CD4-positive, alpha-beta T cell treated with Interferon gamma for 1 hour (primary cell): ENCODE data around the gene TXK.
A peak's percentile ranks its signal among the peaks of the same experiment; 100 is the strongest.

Experiments
- DNase-seq: peaks from one replicate; pipeline ENCODE4 v3.0.0-alpha.2; 2020

TXK gene

DNA sequence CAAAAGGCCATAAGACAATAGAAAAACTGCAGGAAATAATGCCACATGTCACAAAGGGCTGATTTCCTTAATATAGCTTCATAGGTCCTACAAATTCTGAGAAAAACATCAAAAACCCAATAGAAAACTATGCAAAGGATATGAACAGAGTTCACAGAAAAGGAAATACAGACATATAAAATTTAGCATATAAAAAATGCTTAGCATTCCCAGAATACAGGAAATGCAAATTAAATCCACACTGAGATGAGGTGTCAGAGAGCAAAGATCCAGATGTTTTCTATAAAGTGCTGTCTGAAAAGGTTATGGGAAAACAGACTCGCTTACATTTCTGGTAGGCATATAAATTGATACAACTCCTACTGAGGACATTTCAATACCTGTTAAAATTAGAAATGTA, 33.8 kb downstream of the TXK start:
- DNase-seq = no peak

DNA sequence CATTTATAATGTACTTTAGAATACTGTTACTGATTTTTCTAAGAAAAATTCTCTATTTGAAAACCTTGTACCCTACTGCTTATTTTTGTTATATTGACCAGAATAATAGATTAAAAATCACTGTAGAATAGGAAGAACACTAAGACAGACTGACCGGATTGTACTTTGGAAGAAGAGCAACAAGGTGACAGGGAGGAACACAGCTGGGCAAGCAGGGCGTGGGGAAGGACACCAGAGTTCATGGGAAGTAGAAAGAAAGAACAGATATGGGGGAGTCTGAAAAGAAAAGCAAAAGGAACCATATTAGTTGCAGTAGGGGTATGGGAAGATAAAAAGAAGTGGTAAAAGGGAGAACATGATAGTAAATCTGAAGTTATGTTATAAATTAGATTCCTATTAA, 38.6 kb downstream of the TXK start:
- no peak for DNase-seq

DNA sequence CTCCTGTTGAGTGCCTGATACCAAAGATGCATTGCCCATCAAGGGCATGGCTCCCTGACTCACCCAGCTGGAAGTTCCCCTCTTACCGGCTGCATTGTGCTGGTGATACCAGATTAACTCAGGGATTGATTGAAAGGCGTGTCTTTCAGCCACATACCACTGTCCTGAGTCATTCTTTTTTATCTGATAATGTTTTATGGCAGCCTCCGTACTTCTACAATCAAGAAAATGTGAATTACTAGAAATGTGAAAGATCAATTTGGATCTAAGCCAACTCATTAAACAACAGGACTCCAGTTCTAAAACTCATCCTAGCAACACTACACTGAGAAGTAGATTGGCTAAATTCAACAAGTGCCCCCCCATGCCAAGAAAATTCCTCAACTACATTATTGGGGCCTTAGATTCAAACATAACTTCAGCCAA, 40.0 kb downstream of the TXK start:
- no peak for DNase-seq

DNA sequence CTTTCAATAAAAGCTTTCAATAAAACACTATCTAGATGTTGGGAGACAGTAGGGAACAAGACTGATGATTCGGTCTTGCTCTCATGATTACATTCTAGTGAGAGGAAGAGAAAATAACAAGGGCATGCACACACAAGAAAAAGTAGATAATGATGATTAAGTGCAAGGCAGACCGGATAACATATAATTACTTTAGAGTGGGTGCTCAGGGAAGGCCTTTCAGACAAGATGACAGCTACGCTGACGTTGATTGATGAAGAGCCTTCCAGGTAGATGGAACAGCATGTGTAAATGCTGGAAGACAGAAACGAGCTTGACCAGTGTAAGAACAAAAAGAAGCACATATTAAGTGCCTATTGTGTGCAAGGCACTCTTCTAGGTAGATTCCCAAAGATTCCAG, 43.4 kb downstream of the TXK start:
- no peak for DNase-seq

DNA sequence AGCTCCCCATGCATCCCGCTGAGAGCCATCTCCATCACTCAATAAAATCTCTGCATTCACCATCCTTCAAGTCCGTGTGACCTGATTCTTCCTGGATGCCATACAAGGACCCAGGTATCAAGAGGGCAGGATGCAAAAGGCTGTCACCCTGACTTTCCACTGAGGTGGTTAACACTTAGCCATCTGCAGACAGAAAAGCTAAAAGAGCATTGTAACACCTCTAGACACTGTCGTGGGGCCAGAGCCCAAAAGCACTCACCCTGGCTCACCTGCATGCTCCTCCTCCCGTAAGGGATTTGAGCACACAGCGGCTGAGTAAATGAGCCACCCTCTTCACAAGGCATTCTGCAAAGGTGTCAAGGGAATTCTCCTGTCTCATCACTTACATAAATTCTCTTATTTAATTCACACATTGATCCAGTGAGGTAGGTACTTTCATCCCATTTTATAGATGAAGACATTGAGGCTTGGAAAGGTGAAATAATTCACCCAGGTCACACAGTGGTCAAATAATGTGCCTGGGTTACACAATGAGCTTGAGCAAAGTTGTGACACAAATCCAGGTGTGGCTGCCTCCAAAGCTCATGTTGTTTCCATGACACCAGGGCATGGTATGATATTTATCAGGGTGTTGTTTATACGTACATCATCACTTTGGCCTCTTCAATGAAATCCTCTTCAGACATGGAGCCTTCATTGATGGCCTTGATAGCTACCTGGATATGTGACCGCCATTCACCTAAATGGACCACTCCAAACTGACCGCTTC, 48.0 kb downstream of the TXK start:
- no peak for DNase-seq

DNA sequence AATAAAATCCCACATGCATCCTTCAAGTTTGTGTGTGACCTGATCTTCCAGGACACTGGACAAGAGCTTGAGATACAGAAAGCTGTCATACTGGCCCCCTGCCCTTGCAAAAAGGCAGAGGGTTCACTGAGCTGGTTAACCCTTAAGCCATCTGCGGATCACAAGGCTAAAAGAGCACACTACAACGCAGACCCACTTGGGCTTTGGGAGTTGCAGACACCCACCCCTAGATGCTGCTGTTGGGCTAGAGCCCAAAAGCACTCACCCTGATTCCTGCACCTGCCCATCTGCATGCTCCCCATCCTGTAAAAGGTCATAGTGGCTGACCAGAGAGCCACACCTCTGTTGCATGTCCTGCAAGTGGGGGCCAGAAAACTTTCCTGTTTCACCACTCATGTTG, 51.1 kb downstream of the TXK start:
- no peak for DNase-seq

DNA sequence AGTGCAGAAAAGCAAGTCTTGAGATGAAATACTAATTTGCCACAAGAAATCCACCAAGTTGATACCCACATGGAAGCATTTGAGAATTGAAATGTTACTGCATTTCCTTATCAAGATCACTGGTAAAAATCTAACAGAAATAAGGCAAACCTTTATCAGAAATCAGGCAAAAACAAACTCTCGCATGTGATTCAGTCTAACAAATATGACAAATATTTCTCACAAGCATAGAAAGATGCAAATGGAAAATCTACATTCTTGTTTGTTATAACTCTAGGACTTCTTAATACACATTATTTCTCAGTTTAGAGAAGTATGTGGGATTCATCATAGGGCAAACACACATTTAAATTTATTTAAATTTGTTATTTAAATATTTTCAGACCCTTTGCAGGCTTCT, 52.9 kb downstream of the TXK start:
- DNase-seq = no peak

DNA sequence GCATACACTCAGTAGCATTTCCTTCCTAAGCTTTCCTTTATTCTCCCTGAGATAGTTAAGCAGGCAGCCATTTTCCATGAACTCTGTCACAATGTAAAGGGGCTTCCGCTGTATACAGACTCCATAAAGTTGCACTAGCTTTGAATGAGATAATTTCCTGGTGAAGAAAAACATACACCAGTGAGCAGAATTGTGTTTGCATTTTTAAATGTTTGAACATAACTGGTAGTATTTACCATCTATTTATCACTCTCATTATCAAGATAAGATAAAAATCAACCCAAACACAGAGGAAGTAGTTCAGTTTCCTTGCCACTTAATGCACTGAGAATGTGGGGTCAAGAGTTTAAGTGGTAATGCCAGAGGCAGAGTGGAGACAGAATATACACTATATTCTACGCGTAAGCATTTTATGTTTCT, 54.1 kb downstream of the TXK start:
- DNase-seq = no peak

DNA sequence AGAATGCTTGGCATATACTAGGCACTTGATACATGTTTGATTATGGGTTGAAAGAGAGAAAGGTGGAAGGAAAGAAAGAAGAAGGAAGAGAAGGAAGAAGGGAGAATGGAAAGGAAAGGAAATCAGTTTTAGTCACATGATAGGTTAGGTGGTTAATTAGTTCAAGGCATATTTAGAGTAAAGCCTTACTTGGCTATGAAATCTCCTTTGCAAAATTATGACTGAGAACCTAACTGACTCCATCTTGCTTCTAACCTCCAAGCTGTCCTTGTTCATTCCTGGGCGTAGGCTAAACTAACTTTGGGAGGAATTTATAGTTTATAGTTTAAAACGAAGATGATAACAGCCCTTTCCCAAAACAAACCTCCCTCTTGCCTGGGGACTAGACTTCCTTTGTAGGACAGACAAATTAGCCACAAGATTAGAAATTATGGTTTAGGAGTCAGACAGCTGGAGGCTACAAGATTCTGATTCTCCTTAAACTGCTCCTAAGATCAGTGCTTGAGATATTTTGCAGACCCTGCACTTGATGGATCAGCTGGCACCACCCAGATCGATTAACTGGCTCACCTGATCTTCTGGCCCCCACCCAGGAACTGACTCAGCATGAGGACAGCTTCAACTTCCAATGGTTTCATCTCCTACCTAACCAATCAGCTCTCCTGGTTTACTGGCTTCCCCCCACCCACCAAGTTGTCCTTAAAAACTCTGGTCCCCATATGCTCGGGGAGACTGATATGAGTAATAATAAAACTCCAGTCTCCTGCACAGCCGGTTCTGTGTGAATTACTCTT, 55.0 kb downstream of the TXK start:
- no peak for DNase-seq

DNA sequence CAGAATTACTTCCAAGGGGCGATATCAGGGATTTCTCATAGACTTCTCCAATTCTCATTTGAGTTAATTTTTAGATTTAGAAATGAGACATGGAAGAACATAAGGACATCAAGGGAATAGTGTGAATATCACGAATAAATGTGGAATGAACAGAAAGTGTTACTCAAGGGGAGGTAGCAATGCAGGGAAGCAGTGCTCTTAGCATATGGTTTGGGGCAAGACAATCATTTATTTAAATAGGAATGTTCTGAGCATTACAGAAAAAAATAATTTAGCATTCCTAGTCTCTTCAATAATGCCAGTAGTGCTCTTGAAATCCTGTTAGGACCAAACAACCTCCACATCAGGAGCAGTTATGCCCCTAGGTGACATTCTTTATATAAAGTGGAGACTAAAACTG, 55.6 kb downstream of the TXK start:
- DNase-seq = no peak

DNA sequence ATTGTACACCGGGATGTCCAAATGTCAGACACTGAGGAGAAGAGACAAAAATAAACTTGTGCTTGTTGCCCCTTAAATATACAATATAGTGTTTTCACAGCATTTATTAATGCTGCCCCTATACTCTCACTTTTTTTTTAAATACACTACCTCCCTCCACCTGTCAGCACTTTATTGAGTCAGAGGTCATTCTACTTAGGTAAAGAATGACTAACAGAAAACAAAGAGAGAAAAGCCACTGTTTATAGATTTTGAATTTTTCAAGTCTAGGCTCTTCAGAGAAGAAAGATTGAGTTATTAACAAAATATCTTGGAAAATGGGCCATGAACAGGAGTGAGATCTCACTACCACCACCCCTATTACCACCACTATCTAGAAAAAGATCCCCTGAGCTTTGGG, 59.4 kb downstream of the TXK start:
- DNase-seq = no peak

DNA sequence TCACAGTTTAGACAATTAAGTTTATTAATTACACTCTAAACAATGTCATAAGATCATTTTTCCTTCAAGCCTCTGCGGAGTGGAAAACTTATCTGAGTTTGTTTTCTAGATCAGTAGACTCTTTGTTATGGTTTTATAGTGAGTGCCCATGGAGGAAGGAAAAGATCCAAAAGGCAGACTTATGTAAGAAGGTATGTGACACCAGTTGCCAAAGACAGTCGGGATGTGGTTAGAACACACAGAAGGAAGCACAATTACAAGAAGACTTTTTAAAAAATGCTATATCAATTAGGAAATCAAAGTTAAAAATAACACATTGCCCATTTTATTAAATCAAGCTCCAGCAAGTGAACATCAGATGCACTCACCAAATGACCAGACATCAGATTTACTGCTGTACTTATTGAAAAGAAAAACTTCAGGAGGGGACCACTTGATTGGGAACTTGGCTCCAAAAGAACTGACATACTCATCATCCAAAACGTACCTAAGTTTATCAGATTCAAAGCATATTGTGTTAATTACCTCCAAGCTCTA, 60.4 kb downstream of the TXK start:
- DNase-seq = no peak

DNA sequence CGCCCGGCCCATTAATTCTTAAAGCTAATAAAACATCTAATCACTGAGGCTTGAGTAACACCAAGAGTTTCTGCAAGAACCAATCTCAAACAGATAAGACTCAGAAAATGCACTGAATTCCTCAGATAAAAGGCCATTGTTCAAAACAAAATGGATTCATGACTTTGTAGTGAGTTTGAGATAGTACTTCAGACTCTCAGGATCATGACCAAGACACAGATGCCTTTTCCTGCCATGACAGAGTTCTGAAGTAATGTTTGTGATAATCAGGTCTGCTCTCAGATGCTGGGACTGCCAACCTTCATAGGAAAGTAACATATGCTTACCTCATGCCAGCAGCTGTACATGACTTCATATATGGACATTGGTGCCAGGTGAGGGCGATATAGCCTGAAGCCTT, 62.9 kb downstream of the TXK start:
- no peak for DNase-seq

DNA sequence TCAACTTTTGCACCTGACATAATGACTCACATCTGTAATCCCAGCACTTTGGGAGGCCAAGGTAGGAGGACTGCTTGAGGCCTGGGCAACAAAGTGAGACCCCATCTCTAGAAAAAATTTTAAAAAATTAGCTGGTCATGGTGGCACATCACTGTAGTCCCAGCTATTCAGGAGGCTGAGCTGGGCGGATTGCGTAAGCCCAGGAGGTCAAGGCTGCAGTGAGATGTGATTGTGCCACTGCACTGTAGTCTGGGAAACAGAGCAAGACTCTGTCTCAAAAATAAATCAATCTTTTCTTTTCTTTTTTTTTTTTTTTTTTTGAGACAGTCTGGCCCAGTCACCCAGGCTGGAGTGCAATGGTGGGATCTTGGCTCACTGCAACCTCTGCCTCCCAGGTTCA, 65.0 kb downstream of the TXK start:
- no peak for DNase-seq

DNA sequence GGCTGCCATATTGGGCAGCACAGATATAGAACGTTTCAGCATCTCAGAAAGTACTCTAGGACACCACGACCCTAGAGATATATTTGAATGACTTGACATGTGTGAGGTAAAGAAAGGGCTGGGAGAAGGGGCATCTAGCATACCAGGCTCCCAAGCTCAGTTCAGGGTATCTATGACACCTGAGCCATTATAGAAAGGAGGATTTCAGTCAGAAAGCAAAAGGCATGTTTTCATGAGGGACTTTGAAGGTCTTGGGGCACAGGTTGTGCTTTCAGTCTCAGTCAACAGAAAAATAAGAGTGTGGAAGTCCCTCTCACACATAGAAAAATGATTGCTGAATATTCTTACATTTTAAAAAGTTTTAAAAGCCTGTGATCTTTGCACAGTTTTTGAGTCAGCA, 65.9 kb downstream of the TXK start:
- no peak for DNase-seq

DNA sequence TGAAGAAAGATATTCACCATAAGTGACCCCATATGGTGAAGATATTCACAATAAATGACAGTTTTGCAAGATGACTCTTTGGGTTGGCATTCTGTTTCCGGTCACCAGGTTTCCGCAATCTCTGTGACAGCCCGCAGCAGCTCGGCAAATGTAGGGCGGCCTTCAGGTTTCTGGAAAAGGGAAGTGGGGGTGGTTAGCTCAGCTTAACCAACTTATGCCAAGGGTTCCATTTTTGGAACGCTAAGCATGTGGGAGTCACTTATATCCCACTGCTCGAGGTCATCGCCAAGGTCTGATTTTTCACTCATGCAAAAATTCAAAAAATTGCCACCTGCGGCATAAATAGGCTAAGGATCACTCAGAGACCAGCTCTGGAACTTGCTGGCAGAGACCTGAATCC, 66.5 kb downstream of the TXK start:
- no peak for DNase-seq

DNA sequence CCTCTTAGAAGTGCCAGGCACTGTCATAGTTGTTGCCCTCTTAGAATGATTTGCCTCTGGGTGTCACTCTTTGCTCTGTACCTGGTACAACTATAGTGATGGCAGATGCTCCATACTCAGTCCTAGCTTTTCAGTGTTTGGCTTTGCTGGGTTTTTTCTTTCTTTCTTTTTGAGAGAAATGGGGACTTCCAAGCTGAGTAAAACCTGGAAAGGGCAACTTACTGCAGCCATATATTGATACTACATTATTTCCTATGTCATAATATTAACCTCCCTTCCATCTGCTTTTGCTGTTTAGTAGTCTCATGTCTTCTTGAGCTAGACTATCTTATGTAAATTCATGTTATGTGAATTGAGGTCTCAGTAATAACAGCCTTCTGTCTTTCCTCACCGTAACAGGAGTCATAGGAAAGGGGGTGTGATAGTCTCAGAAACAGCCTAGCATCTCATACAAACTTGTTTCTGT, 68.4 kb downstream of the TXK start:
- no peak for DNase-seq

DNA sequence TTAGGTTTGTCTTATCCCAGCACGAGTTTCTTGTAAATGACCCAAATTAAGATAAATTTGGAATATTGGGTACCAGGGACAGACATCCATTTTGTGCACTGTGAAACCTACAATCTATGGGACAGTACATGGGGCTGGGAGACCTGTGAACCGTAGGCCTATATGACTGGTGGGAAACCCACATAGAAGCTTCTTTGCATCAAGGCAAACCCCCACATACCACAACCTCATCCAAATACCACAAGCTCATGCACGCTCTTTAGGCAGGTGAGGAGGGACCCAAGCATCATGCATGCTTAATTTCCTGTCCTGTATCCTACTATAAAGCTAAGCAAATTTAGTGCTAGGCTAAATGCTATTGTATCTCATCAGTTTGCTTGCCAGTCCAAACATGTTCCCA, 69.7 kb downstream of the TXK start:
- DNase-seq = no peak

DNA sequence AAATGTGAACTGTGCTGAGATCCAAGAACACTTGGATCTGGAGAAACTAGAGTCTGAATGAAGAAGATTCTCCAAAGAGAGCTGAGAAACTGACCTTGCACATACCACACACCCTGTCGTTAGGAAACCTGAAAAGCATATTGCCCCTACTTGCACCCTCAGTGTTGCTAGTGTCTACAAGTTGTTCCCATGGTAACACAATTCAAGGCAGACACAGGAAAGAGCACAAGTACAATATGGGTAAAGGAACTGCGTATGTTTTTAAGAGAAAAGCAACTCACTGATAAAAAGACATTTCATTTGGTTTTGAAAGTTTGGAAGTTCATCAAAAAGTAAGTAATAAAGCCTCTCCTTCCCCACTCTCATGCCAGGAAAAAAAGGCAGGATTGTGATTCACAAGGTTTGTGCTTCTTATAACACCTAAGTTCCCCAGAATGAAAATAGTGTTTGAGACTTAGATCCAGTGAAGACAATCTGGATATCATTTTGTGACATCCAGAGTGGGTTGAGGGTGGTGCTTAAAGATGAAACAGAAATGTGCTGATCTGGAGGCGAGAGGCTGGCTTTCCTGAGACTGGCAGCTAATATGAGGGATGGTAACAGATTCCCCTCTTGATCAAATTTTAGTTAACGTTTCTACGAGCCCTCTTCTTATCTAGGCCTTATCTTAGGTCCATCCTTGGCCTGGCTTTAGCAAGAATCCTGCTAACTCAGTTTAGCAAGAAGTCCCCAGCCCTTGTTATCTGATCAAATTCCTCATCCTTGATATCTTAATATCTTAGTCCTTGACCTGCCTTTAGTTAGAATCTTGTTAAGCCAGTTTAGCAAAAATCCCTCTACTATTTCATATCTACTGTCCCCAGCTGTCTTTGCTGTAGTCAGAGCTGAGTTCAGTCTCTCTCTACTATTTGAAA, 75.2 kb downstream of the TXK start:
- DNase-seq = no peak

DNA sequence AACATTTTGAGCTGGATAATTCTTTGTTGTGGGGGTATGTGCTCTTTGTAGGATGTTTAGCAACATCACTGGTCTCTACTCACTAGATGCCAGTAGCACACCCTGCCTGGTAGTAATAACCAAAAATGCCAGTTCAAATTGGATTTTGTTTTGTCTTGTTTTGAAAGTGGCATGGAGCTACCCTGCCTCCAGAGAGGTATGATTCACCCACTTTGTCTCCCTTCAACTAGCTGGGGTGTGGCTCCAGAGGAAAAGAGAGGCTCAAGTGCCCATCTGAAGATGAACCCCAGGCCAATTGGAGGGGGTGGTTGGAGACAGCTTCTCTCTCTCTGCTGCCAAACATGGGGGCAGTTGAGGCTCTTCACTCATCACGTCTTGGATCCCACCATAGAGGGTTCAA, 83.0 kb downstream of the TXK start:
- DNase-seq = no peak

DNA sequence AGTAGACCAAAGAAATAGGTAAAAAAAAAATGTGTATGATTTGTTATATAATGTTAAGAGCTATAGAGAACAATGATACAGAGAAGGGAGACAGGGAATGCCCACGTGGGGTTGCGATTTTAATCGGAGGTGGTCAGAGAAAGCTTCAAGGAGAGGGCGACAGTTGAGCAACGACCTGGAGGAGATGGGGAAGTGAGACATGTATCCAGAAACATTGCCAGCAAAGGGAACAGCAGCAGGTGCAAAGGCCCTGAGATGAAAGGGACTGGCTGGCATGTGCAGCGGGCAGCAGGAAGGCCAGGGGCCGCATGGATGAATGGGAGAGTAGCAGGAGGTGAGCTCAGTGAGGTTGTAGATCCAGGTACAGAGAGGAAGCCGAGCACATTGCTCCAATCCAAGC, 84.6 kb downstream of the TXK start:
- DNase-seq = no peak

DNA sequence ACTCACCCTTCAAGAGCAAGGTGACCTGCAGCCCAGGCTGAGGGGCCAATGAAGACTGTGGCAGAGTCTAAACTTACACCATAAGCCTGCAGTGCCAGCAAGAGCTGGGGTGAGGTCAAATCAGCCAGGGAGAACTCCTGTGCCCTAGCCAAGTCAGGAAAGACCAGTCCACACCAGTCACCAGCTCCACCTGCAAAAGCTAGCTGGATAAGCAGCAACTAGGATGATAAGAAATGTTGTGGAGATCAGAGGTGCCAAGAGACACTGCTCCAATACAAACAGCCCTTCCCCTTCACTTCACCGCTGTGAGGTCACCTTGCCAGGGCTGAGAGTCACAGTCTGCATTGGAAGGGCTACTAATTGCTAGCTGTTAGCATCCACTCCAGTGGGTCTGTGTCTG, 86.2 kb downstream of the TXK start:
- DNase-seq = no peak

DNA sequence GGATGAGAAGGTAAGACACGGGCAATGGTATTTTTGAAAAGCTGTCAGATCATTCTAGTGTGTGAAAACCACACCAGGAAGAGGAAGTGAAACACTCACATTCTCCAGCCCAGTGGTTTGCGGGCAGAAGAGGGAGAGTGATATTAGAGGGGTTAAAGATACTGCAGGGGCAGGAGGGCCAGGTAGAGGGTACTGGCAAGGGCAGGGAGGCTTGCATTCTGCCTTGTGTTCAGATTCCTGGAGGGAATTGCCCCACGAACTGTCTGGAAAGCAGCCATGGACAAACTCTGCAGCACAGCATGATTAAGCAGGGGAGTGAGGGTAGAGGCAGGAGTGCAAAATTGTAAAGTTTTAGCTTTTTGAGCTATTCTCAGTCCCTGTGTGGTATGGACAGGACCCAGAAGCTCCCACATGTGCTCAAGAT, 86.6 kb downstream of the TXK start:
- DNase-seq = peak; percentile 49
